Skeletal muscle tissue (tissue), 4 donors: ENCODE results near the gene IREB2. TPM values are rescaled to one million over a fixed set of nuclear protein-coding genes. Genes with fewer than 3 reads are reported as not detected.
A peak's percentile ranks its signal among the peaks of the same experiment; 100 is the strongest.
"Not testable (repeated sequence)": the region's sequence is repeated elsewhere in the genome, so short reads cannot be mapped to it uniquely, and the experiment has no call there.

Experiments
- H3K27ac ChIP-seq: one replicate; pipeline ENCODE4 v1.7.0; 2013; ENCODE audit warnings: mild to moderate bottlenecking, low read depth, low read length, inconsistent platforms
- H3K27me3 ChIP-seq, 3 donors: one replicate each; pipeline ENCODE4 v1.7.0; 2013; ENCODE audit warnings: low read length in 3 of 3; ENCODE audit not compliant: control insufficient read depth in 3 of 3, insufficient read depth in 3 of 3
- H3K36me3 ChIP-seq, 3 donors: one replicate each; pipeline ENCODE4 v1.7.0; 2013; ENCODE audit warnings: low read length in 3 of 3; ENCODE audit not compliant: control insufficient read depth in 3 of 3, insufficient read depth in 3 of 3
- H3K4me1 ChIP-seq, 3 donors: one replicate each; pipeline ENCODE4 v1.7.0; 2013; ENCODE audit warnings: low read length in 3 of 3, mild to moderate bottlenecking in 3 of 3; ENCODE audit not compliant: control insufficient read depth in 3 of 3, insufficient read depth in 3 of 3
- H3K4me3 ChIP-seq, 3 donors: one replicate each; pipeline ENCODE4 v1.7.0; 2013; ENCODE audit warnings: low read length in 3 of 3
- H3K9ac ChIP-seq, 3 donors: one replicate each; pipeline ENCODE4 v1.7.0; 2013; ENCODE audit warnings: low read length in 3 of 3, mild to moderate bottlenecking in 3 of 3, moderate library complexity in 2 of 3, low read depth in 1 of 3
- H3K9me3 ChIP-seq, 3 donors: one replicate each; pipeline ENCODE4 v1.7.0; 2013; ENCODE audit warnings: low read length in 3 of 3; ENCODE audit not compliant: control insufficient read depth in 3 of 3
- total RNA-seq: library from RNA; depleted of rRNA; stranded (reverse); fragments of >200 nt; gene quantifications from one replicate; pipeline ENCODE4 v1.2.3, GENCODE V29; 2014
- donor health status: Osteomylitis.

The IREB2 gene
- total RNA-seq, 1 donor from 2014 or later: 35.0 TPM

DNA sequence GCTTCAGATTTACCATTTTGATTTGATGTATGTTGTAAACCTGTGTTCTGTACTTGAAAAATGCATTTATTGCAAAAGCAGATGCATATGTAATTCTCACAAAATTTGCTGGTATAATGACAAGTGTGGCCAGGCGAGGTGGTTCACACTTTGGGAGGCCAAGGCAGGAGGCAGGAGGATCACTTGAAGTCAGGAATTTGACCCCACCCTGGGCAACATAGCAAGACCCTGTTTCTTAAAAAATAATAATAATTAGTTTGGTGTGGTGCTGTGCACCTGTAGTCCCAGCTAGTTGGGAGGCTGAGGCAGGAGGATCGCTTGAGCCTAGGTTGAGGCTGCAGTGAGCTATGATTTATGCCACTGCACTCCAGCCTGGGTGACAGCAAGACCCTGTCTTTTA, 64.6 kb downstream of the IREB2 start:
- Histone ChIP-seq H3K9ac (no peak overlapping the region), H3K9me3 (no peaks in the 10 kb centered on the region), H3K4me3 (no peak overlapping the region), H3K27me3 (no peaks in the 10 kb centered on the region), H3K36me3 (peaks cover 3 to 21% (median 8%) of the 10 kb centered on the region in 3 donors), H3K4me1 (peaks cover 0 to 6% (median 3%) of the 10 kb centered on the region in 3 donors), H3K27ac (no peak overlapping the region)

DNA sequence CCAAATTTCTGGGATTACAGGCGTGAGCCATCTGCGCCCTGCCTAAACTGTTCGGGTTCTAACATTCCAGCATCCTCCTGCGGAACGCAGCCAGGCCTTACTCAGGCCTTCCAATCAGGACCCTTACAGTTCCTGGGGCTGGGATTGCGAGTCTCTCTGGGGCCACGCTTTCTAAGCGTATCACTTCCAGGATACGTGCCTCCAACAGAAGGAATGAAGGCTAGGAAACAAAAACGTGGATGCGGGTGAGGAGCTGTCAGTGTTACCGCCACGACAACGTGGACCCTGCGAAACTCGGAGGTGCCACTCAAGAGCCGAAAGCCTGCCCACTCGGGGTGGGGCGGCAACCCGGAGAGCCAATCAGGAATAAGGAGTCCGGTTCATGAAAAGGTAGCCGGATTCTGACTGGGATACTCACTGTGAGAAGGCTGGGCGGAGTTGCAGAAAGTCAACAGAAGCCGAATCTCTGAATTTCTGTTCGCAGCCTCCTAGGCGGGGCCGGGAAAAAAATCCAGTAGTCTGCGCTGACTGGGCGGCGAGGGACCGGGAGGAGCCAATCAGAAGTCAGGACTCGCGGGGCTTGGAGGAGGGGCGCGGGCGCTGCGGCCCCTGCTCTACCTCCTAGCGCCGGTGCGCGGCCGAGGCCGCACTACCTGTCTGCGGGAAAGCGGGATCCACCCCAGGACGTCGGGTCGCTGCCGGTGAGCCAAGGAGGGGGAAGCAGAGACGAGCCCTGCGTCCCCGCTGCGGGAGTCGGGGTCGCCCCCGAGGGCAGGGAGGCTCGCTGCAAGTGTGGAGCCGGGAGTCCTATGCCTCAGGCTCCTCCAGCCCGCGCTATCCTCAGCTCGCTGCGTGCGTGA, 69.2 kb downstream of the IREB2 start, which contains the start of gene HYKK:
Gene HYKK, plus strand, starts transcription at position 607 of the 860 bp plus-strand sequence. CDS start 5,512 bp downstream, outside the sequence.
- H3K27ac ChIP-seq: peak within 1 kb of the TSS; percentile 49
- peak within 1 kb of the TSS; percentile 77 to 87 (median 78) for H3K9ac ChIP-seq
- H3K9me3 ChIP-seq: no peaks in the 10 kb centered on the region
- H3K4me3 ChIP-seq: peak within 1 kb of the TSS; percentile 65 to 99 (median 96)
- no peaks in the 10 kb centered on the region for H3K27me3 ChIP-seq
- H3K36me3 ChIP-seq: no peaks in the 10 kb centered on the region
- H3K4me1 ChIP-seq: peaks cover 7 to 17% (median 11%) of the 10 kb centered on the region in 3 donors

DNA sequence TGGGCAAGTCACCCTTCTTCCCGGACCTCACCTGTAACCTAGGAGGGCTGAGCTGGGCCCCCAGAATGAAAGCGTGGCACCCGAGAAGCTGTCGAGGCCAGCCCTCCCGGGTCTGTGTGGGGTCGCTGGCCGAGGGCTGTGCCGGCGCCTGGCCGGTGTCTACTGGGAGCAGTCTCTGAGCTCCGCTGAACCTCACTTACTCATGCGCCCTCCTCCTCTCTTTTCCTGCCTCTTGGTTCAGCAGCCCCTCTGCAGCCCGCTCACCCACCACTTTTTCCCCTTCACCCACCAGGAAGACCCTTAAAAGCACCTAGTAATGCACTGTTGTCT, 69.8 kb downstream of the IREB2 start:
- peaks cover 7 to 17% (median 11%) of the 10 kb centered on the region in 3 donors for H3K4me1 ChIP-seq
- H3K9ac ChIP-seq: peak overlapping the region; percentile 77 to 87 (median 78)
- H3K27me3 ChIP-seq: no peaks in the 10 kb centered on the region
- H3K27ac ChIP-seq: no peak overlapping the region
- H3K4me3 ChIP-seq: peak overlapping the region; percentile 65 to 99 (median 96)
- H3K36me3 ChIP-seq: no peaks in the 10 kb centered on the region
- H3K9me3 ChIP-seq: no peaks in the 10 kb centered on the region

DNA sequence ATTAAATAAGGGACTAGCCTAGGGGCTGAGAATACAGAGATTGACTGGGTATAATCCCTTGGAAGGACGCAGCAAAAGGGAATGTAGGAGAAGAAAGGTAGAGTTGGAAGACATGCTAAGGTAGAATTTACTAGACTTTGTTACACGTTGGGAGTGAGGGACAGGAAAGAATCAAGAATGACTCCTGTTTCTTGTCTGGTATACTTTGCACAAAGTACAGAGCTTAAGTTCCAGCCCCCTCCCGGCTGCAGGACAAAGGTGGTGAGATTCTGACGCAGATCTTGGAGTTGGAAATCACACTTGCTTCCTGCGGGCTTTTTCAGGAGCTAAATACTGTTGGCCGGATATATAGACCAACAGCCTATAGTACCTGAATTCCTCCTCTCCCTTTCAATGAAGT, 70.3 kb downstream of the IREB2 start:
- H3K36me3 ChIP-seq: no peaks in the 10 kb centered on the region
- H3K27me3 ChIP-seq: no peaks in the 10 kb centered on the region
- no peaks in the 10 kb centered on the region for H3K9me3 ChIP-seq
- no peak overlapping the region for H3K27ac ChIP-seq
- H3K4me3 ChIP-seq: peak overlapping the region; percentile 65 to 99 (median 96)
- peaks cover 7 to 17% (median 11%) of the 10 kb centered on the region in 3 donors for H3K4me1 ChIP-seq
- peak overlapping the region; percentile 77 to 87 (median 78) for H3K9ac ChIP-seq

DNA sequence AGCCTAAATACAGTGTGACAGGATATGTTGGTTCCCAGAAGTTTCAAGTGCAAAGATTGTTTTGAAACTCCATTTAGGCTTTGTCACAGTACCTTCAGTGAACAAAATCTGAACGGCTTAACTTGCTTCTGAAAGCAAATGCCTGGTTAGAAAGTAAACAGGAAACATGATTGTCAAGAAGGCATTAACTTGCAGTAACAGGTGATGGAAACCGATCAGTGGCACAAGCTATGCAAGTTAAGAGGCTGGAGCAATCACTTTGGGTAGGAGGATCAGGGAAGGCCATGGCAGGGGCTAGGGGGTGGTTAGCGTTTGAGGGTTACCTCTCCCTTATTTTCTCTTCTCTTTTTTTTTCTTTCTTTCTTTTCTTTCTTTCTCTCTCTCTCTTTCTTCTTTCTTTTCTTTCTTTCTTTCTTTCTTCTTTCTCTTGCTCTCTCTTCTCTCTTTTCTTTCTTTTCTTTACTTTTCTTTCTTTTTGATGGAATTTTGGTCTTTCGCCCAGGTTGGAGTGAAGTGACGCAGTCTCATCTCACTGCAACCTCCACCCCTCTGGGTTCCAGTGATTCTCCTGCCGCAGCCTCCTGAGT, 71.8 kb downstream of the IREB2 start:
- H3K27ac ChIP-seq: no peak overlapping the region
- no peak overlapping the region for H3K9ac ChIP-seq
- no peaks in the 10 kb centered on the region for H3K27me3 ChIP-seq

DNA sequence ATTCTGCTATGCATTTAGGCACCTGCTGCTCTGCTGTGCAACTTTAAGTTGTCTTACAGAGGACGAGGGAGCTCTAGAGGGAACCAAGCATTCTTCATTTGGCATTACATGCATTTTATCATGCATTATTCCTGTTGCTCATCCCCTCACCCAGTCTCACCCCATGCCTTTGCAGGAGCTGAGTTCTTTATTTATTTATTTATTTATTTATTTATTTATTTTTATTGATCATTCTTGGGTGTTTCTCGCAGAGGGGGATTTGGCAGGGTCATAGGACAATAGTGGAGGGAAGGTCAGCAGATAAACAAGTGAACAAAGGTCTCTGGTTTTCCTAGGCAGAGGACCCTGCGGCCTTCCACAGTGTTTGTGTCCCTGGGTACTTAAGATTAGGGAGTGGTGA, 82.0 kb downstream of the IREB2 start:
- H3K9me3 ChIP-seq, H3K27me3 ChIP-seq, H3K4me3 ChIP-seq, H3K27ac ChIP-seq, H3K9ac ChIP-seq, H3K36me3 ChIP-seq, H3K4me1 ChIP-seq: not testable (repeated sequence)

More for the DNA sequence above, 71.8 kb downstream of the IREB2 start:
- H3K36me3 ChIP-seq: no peaks in the 10 kb centered on the region
- H3K4me3 ChIP-seq: no peak overlapping the region
- H3K4me1 ChIP-seq: peaks cover 7 to 17% (median 11%) of the 10 kb centered on the region in 3 donors
- H3K9me3 ChIP-seq: no peaks in the 10 kb centered on the region

DNA sequence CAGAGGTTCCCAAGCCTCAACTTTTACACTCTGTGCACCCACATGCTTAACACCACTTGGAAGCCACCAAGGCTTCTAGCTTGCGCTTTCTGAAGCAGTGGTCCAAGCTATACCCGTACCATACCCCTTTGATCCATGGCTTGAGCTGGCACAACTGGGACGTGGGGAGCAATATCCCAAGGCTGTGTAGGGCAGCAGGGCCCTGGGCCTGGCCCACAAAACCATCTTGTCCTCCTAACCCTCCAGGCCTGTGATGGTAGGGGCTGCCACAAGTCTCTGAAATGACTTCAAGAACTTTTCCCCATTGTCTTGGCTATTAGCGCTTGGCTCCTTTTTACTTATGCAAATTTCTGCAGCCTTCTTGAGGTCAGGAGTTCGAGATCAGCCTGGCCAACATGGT, 86.2 kb downstream of the IREB2 start:
- Histone ChIP-seq H3K27me3 (no peaks in the 10 kb centered on the region), H3K4me1 (no peaks in the 10 kb centered on the region), H3K36me3 (peaks cover 2 to 7% (median 3%) of the 10 kb centered on the region in 3 donors), H3K9me3 (no peaks in the 10 kb centered on the region), H3K27ac (no peak overlapping the region), H3K9ac (no peak overlapping the region), H3K4me3 (no peak overlapping the region)

DNA sequence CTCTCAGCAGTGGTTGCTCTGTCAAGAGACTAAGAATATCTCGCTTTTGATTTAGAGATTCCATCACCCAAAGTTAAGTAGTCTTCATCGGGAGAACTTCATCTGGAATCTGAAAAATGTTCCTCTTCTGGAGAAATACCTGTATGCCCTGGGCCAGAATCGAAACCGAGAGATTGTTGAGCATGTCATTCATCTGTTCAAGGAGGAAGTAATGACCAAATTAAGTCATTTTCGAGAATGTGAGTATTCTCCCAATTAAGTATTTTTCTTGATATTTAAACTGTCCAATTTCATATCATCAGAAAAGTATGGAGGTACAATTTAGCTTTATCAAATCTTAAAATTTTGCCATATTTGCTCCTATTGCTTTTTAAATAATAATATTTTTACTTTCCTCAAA, 89.3 kb downstream of the IREB2 start:
- H3K4me3 ChIP-seq: no peak overlapping the region
- H3K9me3 ChIP-seq: no peaks in the 10 kb centered on the region
- no peak overlapping the region for H3K9ac ChIP-seq
- no peaks in the 10 kb centered on the region for H3K4me1 ChIP-seq
- H3K27me3 ChIP-seq: no peaks in the 10 kb centered on the region
- H3K36me3 ChIP-seq: peaks cover 0 to 7% (median 3%) of the 10 kb centered on the region in 3 donors
- H3K27ac ChIP-seq: no peak overlapping the region

DNA sequence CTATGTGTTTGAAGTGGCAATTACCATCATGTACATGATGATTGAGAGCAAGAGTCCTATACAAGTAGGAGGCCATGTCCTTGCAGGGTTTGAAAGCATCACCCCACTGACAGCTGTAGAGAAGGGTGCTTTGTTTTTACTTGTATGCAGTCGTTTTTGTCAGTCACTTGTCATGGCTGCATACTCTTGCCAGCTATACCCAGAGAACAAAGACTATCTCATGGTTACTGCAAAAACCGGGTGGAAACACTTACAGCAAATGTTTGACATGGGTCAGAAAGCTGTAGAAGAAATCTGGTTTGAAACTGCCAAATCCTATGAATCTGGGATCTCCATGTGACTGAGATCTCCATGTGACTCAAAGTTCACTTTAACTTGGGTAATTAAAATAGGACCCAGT, 95.3 kb downstream of the IREB2 start:
- no peaks in the 10 kb centered on the region for H3K4me1 ChIP-seq

DNA sequence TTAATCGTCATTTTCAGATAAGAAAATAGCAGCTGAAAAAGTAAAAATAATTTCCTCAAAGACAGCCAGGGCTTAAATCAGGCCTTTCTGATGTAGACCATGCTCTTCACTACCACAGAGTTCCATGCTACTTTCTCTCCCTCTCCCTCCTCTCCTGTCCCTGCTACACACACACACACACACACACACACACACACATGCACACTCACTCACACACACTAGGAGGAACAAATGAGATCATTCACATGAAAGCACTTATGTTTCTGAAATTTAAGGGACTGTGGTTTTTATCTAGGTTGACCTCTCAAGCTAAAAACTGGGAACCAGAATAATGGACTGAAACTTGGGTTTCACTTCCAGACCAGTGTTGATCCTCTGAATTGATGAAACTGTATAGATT, 98.1 kb downstream of the IREB2 start:
- no peaks in the 10 kb centered on the region for H3K27me3 ChIP-seq
- no peaks in the 10 kb centered on the region for H3K36me3 ChIP-seq
- H3K9me3 ChIP-seq: no peaks in the 10 kb centered on the region
- peaks cover 2 to 3% (median 3%) of the 10 kb centered on the region in 3 donors for H3K4me1 ChIP-seq
- H3K27ac ChIP-seq: no peak overlapping the region
- H3K4me3 ChIP-seq: no peak overlapping the region
- no peak overlapping the region for H3K9ac ChIP-seq

More for the DNA sequence above, 95.3 kb downstream of the IREB2 start:
- no peaks in the 10 kb centered on the region for H3K27me3 ChIP-seq
- H3K27ac ChIP-seq: no peak overlapping the region
- no peak overlapping the region for H3K4me3 ChIP-seq
- H3K9ac ChIP-seq: no peak overlapping the region
- H3K9me3 ChIP-seq: no peaks in the 10 kb centered on the region
- peaks cover 0 to 4% (median 0%) of the 10 kb centered on the region in 3 donors for H3K36me3 ChIP-seq
